GM12872 (cell line): ENCODE data around the gene ZDHHC21.

ENCODE experiments used
- CTCF ChIP-seq: IDR thresholded peaks from 3 replicates; pipeline ENCODE4 v1.5.1; 2011; ENCODE audit warnings: low read depth, mild to moderate bottlenecking, low read length, moderate library complexity; ENCODE audit not compliant: insufficient read depth

The ZDHHC21 gene

GRCh38 chr9:14593406-14593805, 99.8 kb downstream of the ZDHHC21 start:
- TF ChIP-seq CTCF = no peak

GRCh38 chr9:14591411-14591810, 101.8 kb downstream of the ZDHHC21 start:
- no peak for TF ChIP-seq CTCF

GRCh38 chr9:14585730-14586473, 107.3 kb downstream of the ZDHHC21 start:
- TF ChIP-seq CTCF = no peak

- TF ChIP-seq CTCF = no peak
Observed at GRCh38 chr9:14584571-14584970, 108.7 kb downstream of the ZDHHC21 start.

- TF ChIP-seq CTCF = no peak
Observed at GRCh38 chr9:14578030-14578429, 115.2 kb downstream of the ZDHHC21 start.

GRCh38 chr9:14574173-14574572, 119.1 kb downstream of the ZDHHC21 start:
- TF ChIP-seq CTCF = no peak

GRCh38 chr9:14573319-14573718, 119.9 kb downstream of the ZDHHC21 start:
- TF ChIP-seq CTCF = no peak
